ENCODE results near the gene CITED1. TPM values are rescaled to one million over a fixed set of nuclear protein-coding genes. Genes with fewer than 3 reads are reported as not detected.

CITED1 gene
- total RNA-seq, 6 experiments from 2014 or later: 0.27 to 0.55 TPM; not detected in 4

- Mint-ChIP-seq H3K4me3 (no peak overlapping the region), H3K27ac (no peak overlapping the region), H3K4me1 (ENCODE audit: low read depth) (peaks cover 22% of the 10 kb centered on the region), H3K27me3 (ENCODE audit: insufficient read depth) (no peaks in the 10 kb centered on the region), H3K9me3 (no peaks in the 10 kb centered on the region), H3K36me3 (ENCODE audit: low read depth) (no peaks in the 10 kb centered on the region; the same call in 1 of the 2 replicates)
- TF ChIP-seq CTCF (IDR thresholded peaks at IDR 0.05): no peak
- no peak for DNase-seq
Measured at GRCh38 chrX:72347366-72347765, 41.7 kb upstream of the CITED1 start.

GRCh38 chrX:72346302-72346949 lies 40.7 kb upstream of the CITED1 start:
- Mint-ChIP-seq H3K27ac (no peak overlapping the region), H3K9me3 (no peaks in the 10 kb centered on the region), H3K36me3 (ENCODE audit: low read depth) (no peaks in the 10 kb centered on the region; the same call in 1 of the 2 replicates), H3K27me3 (ENCODE audit: insufficient read depth) (no peaks in the 10 kb centered on the region), H3K4me3 (no peak overlapping the region), H3K4me1 (ENCODE audit: low read depth) (peaks cover 14% of the 10 kb centered on the region)
- no peak for TF ChIP-seq CTCF (IDR thresholded peaks at IDR 0.05)
- no peak for DNase-seq

- TF ChIP-seq CTCF (IDR thresholded peaks at IDR 0.05): no peak
- Mint-ChIP-seq H3K4me3 (no peak overlapping the region), H3K27me3 (ENCODE audit: insufficient read depth) (no peaks in the 10 kb centered on the region), H3K27ac (no peak overlapping the region), H3K9me3 (no peaks in the 10 kb centered on the region), H3K36me3 (ENCODE audit: low read depth) (no peaks in the 10 kb centered on the region), H3K4me1 (ENCODE audit: low read depth) (no peaks in the 10 kb centered on the region)
- DNase-seq: no peak
Measured at GRCh38 chrX:72340626-72341025, 34.9 kb upstream of the CITED1 start.

- DNase-seq: no peak
- Mint-ChIP-seq H3K27ac (no peak overlapping the region), H3K27me3 (ENCODE audit: insufficient read depth) (no peaks in the 10 kb centered on the region), H3K4me3 (no peak overlapping the region), H3K36me3 (ENCODE audit: low read depth) (no peaks in the 10 kb centered on the region), H3K9me3 (no peaks in the 10 kb centered on the region), H3K4me1 (ENCODE audit: low read depth) (no peaks in the 10 kb centered on the region)
- no peak for TF ChIP-seq CTCF (IDR thresholded peaks at IDR 0.05)
Measured at GRCh38 chrX:72340041-72340440, 34.3 kb upstream of the CITED1 start.

GRCh38 chrX:72330131-72330530 lies 24.4 kb upstream of the CITED1 start:
- no peak for TF ChIP-seq CTCF (IDR thresholded peaks at IDR 0.05)

More at GRCh38 chrX:72330131-72330530, 24.4 kb upstream of the CITED1 start:
- Mint-ChIP-seq H3K27me3 (ENCODE audit: insufficient read depth) (no peaks in the 10 kb centered on the region), H3K4me3 (no peak overlapping the region), H3K4me1 (ENCODE audit: low read depth) (no peaks in the 10 kb centered on the region), H3K36me3 (ENCODE audit: low read depth) (peaks cover 11% of the 10 kb centered on the region), H3K9me3 (peaks cover 4% of the 10 kb centered on the region; the same call in 1 of the 2 replicates), H3K27ac (no peak overlapping the region)
- no peak for DNase-seq

Measured in HFFc6 (cell line).